ENCODE data around the gene BCL2L14.

The BCL2L14 gene

GRCh38 chr12:12068751-12069150 is 2.0 kb upstream of the BCL2L14 start:
- H3K9ac ChIP-seq = no peak overlapping the region
- no peaks in the 10 kb centered on the region for H3K36me3 ChIP-seq (ENCODE audit: control insufficient read depth, insufficient read depth, low read length)
- no peak for TF ChIP-seq CTCF (IDR thresholded peaks at IDR 0.05)
- no peaks in the 10 kb centered on the region for H3K79me2 ChIP-seq
- no peaks in the 10 kb centered on the region for H3K9me3 ChIP-seq (ENCODE audit: control insufficient read depth, low read length)
- no peak overlapping the region for H2AFZ ChIP-seq
- H3K27ac ChIP-seq = no peak overlapping the region
- H3K27me3 ChIP-seq (ENCODE audit: control insufficient read depth, insufficient read depth, low read length) = no peaks in the 10 kb centered on the region
- no peaks in the 10 kb centered on the region for H3K4me1 ChIP-seq
- no peak overlapping the region for H3K4me2 ChIP-seq (ENCODE audit: low read length)
- no peak overlapping the region for H3K4me3 ChIP-seq (ENCODE audit: low read depth, low read length)

- no peaks in the 10 kb centered on the region for H3K4me1 ChIP-seq
- no peaks in the 10 kb centered on the region for H3K36me3 ChIP-seq (ENCODE audit: control insufficient read depth, insufficient read depth, low read length)
- no peaks in the 10 kb centered on the region for H3K9me3 ChIP-seq (ENCODE audit: control insufficient read depth, low read length)
- TF ChIP-seq CTCF (IDR thresholded peaks at IDR 0.05) = no peak
- no peak overlapping the region for H3K27ac ChIP-seq
- H3K4me2 ChIP-seq (ENCODE audit: low read length) = no peak overlapping the region
- H3K27me3 ChIP-seq (ENCODE audit: control insufficient read depth, insufficient read depth, low read length) = no peaks in the 10 kb centered on the region
- H3K9ac ChIP-seq = no peak overlapping the region
- no peak overlapping the region for H3K4me3 ChIP-seq (ENCODE audit: low read depth, low read length)
- no peaks in the 10 kb centered on the region for H3K79me2 ChIP-seq
- no peak overlapping the region for H2AFZ ChIP-seq
Measured at GRCh38 chr12:12069821-12070548, 754 bp upstream of the BCL2L14 start.

- H3K4me3 ChIP-seq (ENCODE audit: low read depth, low read length) = no peak overlapping the region
- no peaks in the 10 kb centered on the region for H3K9me3 ChIP-seq (ENCODE audit: control insufficient read depth, low read length)
- no peaks in the 10 kb centered on the region for H3K27me3 ChIP-seq (ENCODE audit: control insufficient read depth, insufficient read depth, low read length)
- no peaks in the 10 kb centered on the region for H3K36me3 ChIP-seq (ENCODE audit: control insufficient read depth, insufficient read depth, low read length)
- no peak overlapping the region for H3K4me2 ChIP-seq (ENCODE audit: low read length)
- no peak overlapping the region for H3K9ac ChIP-seq
- TF ChIP-seq CTCF (IDR thresholded peaks at IDR 0.05) = no peak
- H3K79me2 ChIP-seq = no peaks in the 10 kb centered on the region
- H3K4me1 ChIP-seq = no peaks in the 10 kb centered on the region
- no peak overlapping the region for H2AFZ ChIP-seq
- H3K27ac ChIP-seq = no peak overlapping the region
Measured at GRCh38 chr12:12072064-12072760, 1.5 kb downstream of the BCL2L14 start.

- Histone ChIP-seq H3K4me2 (ENCODE audit: low read length) (no peak overlapping the region), H3K9me3 (ENCODE audit: control insufficient read depth, low read length) (no peaks in the 10 kb centered on the region), H3K27me3 (ENCODE audit: control insufficient read depth, insufficient read depth, low read length) (no peaks in the 10 kb centered on the region), H3K4me1 (no peaks in the 10 kb centered on the region), H3K27ac (no peak overlapping the region), H3K4me3 (ENCODE audit: low read depth, low read length) (no peak overlapping the region), H3K79me2 (no peaks in the 10 kb centered on the region), H3K9ac (no peak overlapping the region), H3K36me3 (ENCODE audit: control insufficient read depth, insufficient read depth, low read length) (no peaks in the 10 kb centered on the region), H2AFZ (no peak overlapping the region)
- no peak for TF ChIP-seq CTCF (IDR thresholded peaks at IDR 0.05)
Measured at GRCh38 chr12:12079291-12079690, 8.6 kb downstream of the BCL2L14 start.

All from parathyroid adenoma (tissue), 2 donors.